IMR-90 (cell line): Measurements from ENCODE around the gene SLC9A5. TPM values are rescaled to one million over a fixed set of nuclear protein-coding genes. Genes with fewer than 3 reads are reported as not detected.

Experiments
- ATAC-seq: fragments of 200-7000 bp; cut with Tn5 transposase; 2 replicates; pipeline ENCODE4 v1.9.1; 2020; ENCODE audit warnings: low read depth, mild to moderate bottlenecking, moderate library complexity
- BruUV-seq: library from RNA; stranded (reverse); fragments of 400-500 nt; replicated peaks from 2 replicates; lab custom pipeline; 2021; lab: Mats Ljungman, UMichigan
- CTCF ChIA-PET: fragments of 300-600 bp; formaldehyde crosslinking; extraction: SDS; loops from one replicate; lab custom pipeline; 2021; ENCODE audit warnings: antibody characterized with exemption; lab: Yijun Ruan, JAX
- POLR2A ChIA-PET: fragments of 300-600 bp; sonication (Branson Sonifier 250); formaldehyde crosslinking; loops from one replicate; lab custom pipeline; 2022; ENCODE audit warnings: antibody characterized with exemption; ENCODE audit not compliant: unreplicated experiment; lab: Charles Lee
- DNase-seq: peaks from one replicate; pipeline ENCODE4 v3.0.0; 2013
- H2AFZ ChIP-seq: replicated peaks from 2 replicates; pipeline ENCODE3; 2013; ENCODE audit warnings: low read length, mild to moderate bottlenecking; ENCODE audit not compliant: poor library complexity
- H2AK5ac ChIP-seq: 2 replicates; pipeline ENCODE4 v1.6.1; 2013; ENCODE audit warnings: low read depth, low read length, inconsistent platforms
- H2AK9ac ChIP-seq: replicated peaks from 2 replicates; pipeline ENCODE3; 2013; ENCODE audit warnings: mild to moderate bottlenecking, low read depth, low read length, moderate library complexity; ENCODE audit not compliant: poor library complexity
- H2BK120ac ChIP-seq: 2 replicates; pipeline ENCODE4 v1.6.1; 2013; ENCODE audit warnings: low read depth, low read length, inconsistent platforms
- H2BK15ac ChIP-seq: 3 replicates; pipeline ENCODE4 v1.6.1; 2013; ENCODE audit warnings: low read depth, low read length, inconsistent platforms
- H2BK20ac ChIP-seq: 2 replicates; pipeline ENCODE4 v1.6.1; 2013; ENCODE audit warnings: low read depth, mild to moderate bottlenecking, inconsistent platforms, low read length, moderate library complexity
- H2BK5ac ChIP-seq: 2 replicates; pipeline ENCODE4 v1.6.1; 2013; ENCODE audit warnings: mild to moderate bottlenecking, low read depth, low read length, inconsistent platforms; ENCODE audit not compliant: poor library complexity, severe bottlenecking
- H3K14ac ChIP-seq: replicated peaks from 2 replicates; pipeline ENCODE4 v1.6.1; 2013; ENCODE audit warnings: low read depth, low read length, inconsistent platforms
- H3K18ac ChIP-seq: 2 replicates; pipeline ENCODE4 v1.6.1; 2013; ENCODE audit warnings: low read depth, low read length, control low read depth
- H3K23ac ChIP-seq: 2 replicates; pipeline ENCODE4 v1.6.1; 2013; ENCODE audit warnings: low read depth, low read length, inconsistent platforms
- H3K27ac ChIP-seq: 2 replicates; pipeline ENCODE4 v1.5.1; 2013; ENCODE audit warnings: mild to moderate bottlenecking, control low read depth, low read length; ENCODE audit not compliant: insufficient read depth
- H3K27me3 ChIP-seq: 2 replicates; pipeline ENCODE4 v1.6.1; 2013; ENCODE audit warnings: low read length; ENCODE audit not compliant: control insufficient read depth, insufficient read depth
- H3K36me3 ChIP-seq: 2 replicates; pipeline ENCODE4 v1.6.1; 2013; ENCODE audit warnings: low read length, mixed read lengths; ENCODE audit not compliant: control insufficient read depth, insufficient read depth
- H3K4ac ChIP-seq: 2 replicates; pipeline ENCODE4 v1.6.1; 2013; ENCODE audit warnings: low read depth, low read length, inconsistent platforms
- H3K4me1 ChIP-seq: 2 replicates; pipeline ENCODE4 v1.6.1; 2013; ENCODE audit warnings: low read length, mixed read lengths; ENCODE audit not compliant: control insufficient read depth, insufficient read depth
- H3K4me2 ChIP-seq: 2 replicates; pipeline ENCODE4 v1.6.1; 2013; ENCODE audit warnings: low read depth, mild to moderate bottlenecking, control low read depth, low read length, moderate library complexity
- H3K4me3 ChIP-seq: 2 replicates; pipeline ENCODE4 v1.5.1; 2013; ENCODE audit warnings: low read depth, mild to moderate bottlenecking, control low read depth, low read length, moderate library complexity; ENCODE audit not compliant: insufficient read depth
- H3K56ac ChIP-seq: 2 replicates; pipeline ENCODE4 v1.6.1; 2013; ENCODE audit warnings: low read length, inconsistent platforms; ENCODE audit not compliant: insufficient read depth; ENCODE audit errors: extremely low read depth
- H3K79me1 ChIP-seq, 2 experiments: 2 replicates each; pipeline ENCODE4 v1.6.1; 2013; ENCODE audit warnings: low read length in 2 of 2, inconsistent platforms in 1 of 2, low read depth in 1 of 2
- H3K9ac ChIP-seq: 2 replicates; pipeline ENCODE4 v1.6.1; 2013; ENCODE audit warnings: low read depth, low read length, control low read depth
- H3K9me1 ChIP-seq: 2 replicates; pipeline ENCODE4 v1.6.1; 2013; ENCODE audit warnings: low read length, inconsistent platforms; ENCODE audit not compliant: insufficient read depth
- H3K9me3 ChIP-seq: 2 replicates; pipeline ENCODE4 v1.6.1; 2013; ENCODE audit warnings: low read length; ENCODE audit not compliant: control insufficient read depth, insufficient read depth
- H4K20me1 ChIP-seq: 2 replicates; pipeline ENCODE4 v1.6.1; 2013; ENCODE audit warnings: low read length, inconsistent platforms; ENCODE audit not compliant: insufficient read depth
- H4K5ac ChIP-seq: 2 replicates; pipeline ENCODE4 v1.6.1; 2013; ENCODE audit warnings: mild to moderate bottlenecking, low read depth, low read length, control low read depth
- H4K8ac ChIP-seq, 2 experiments: 2 replicates each; pipeline ENCODE4 v1.6.1; 2013; ENCODE audit warnings: low read depth in 2 of 2, low read length in 2 of 2, control low read depth in 1 of 2, inconsistent platforms in 1 of 2
- H4K91ac ChIP-seq: 2 replicates; pipeline ENCODE4 v1.6.1; 2013; ENCODE audit warnings: low read depth, low read length, inconsistent platforms; ENCODE audit not compliant: insufficient read depth
- BHLHE40 ChIP-seq: fragments of 150-350 bp; IDR thresholded peaks from 2 replicates; pipeline ENCODE4 v1.6.1; 2016; ENCODE audit warnings: mild to moderate bottlenecking, low read depth, low read length
- MAFK ChIP-seq: IDR thresholded peaks from 2 replicates; pipeline ENCODE4 v1.6.1; 2012; ENCODE audit warnings: low read depth, low read length, improper control_type of control experiment
- MXI1 ChIP-seq: IDR thresholded peaks from 2 replicates; pipeline ENCODE4 v1.6.1; 2012; ENCODE audit warnings: low read depth, mild to moderate bottlenecking, low read length, moderate library complexity, borderline replicate concordance
- RFX5 ChIP-seq: IDR thresholded peaks from 2 replicates; pipeline ENCODE4 v1.8.0; 2012; ENCODE audit warnings: low read depth, mild to moderate bottlenecking, low read length, moderate library complexity
- USF2 ChIP-seq: fragments of 150-350 bp; IDR thresholded peaks from 2 replicates; pipeline ENCODE4 v1.6.1; 2017; ENCODE audit warnings: mild to moderate bottlenecking, antibody characterized with exemption, low read length, low read depth
- WGBS, 2 experiments: methylation state at CpG; one replicate each; pipeline versions ENCODE4 v1.1.5 to v1.1.7; 2013; ENCODE audit warnings: missing lambda C conversion rate in 2 of 2; ENCODE audit not compliant: insufficient read length in 1 of 2; ENCODE audit errors: extremely low coverage in 2 of 2; 5-methylcytosine and 5-hydroxymethylcytosine counted together
- dilution Hi-C: fragments of 300-500 bp; cut with HindIII; formaldehyde crosslinking; loops from one replicate; pipeline ENCODE4 v1.14.3; 2018; ENCODE audit warnings: low sequenced_read_pairs; ENCODE audit not compliant: unreplicated experiment
- in situ Hi-C: fragments of 300-500 bp; cut with MboI; formaldehyde crosslinking; loops from 3 replicates; pipeline ENCODE4 v1.14.3; 2019; ENCODE audit warnings: low sequenced_read_pairs, inconsistent platforms, mixed read lengths
- intact Hi-C: fragments of 100-400 bp; cut with micrococcal nuclease; formaldehyde crosslinking; loops from 2 replicates; pipeline ENCODE4 v1.10.0; 2022
- polyA plus RNA-seq, 3 experiments: library from polyadenylated mRNA; depleted of rRNA; stranded (reverse); fragments of >200 nt; gene quantifications; 2 replicates each; pipeline ENCODE4 v1.2.3, GENCODE V29; 2012; ENCODE audit warnings: low replicate concordance in 1 of 3
- total RNA-seq: library from RNA; depleted of rRNA; stranded (reverse); fragments of >200 nt; gene quantifications from 2 replicates; pipeline ENCODE4 v1.2.3, GENCODE V29; 2012

SLC9A5 gene
- total and polyA plus RNA-seq, 2 of the 4 experiments (the other 2 are of a cell fraction), result 1.8 to 5.7 TPM

- Histone ChIP-seq H3K4me1 (peaks cover 41% of the 10 kb centered on the region), H3K23ac (peak overlapping the region; percentile 98), H4K91ac (peak overlapping the region; percentile 95), H3K27me3 (no peaks in the 10 kb centered on the region), H2BK20ac (peak overlapping the region; percentile 91), H3K9me1 (peaks cover 42% of the 10 kb centered on the region), H2BK15ac (peak overlapping the region; percentile 97; the same call in 2 of the 3 replicates), H4K8ac (peak overlapping the region; percentile 44 to 94), H3K9me3 (no peaks in the 10 kb centered on the region), H3K56ac (peak overlapping the region; percentile 89), H3K4ac (peak overlapping the region; percentile 98), H3K9ac (peak overlapping the region; percentile 62), H3K4me2 (peak overlapping the region; percentile 30; the same call in 1 of the 2 replicates), H2AK9ac (peak overlapping the region; percentile 80), H2BK120ac (peak overlapping the region; percentile 95), H3K4me3 (no peak overlapping the region), H2BK5ac (peak overlapping the region; percentile 93), H4K20me1 (no peaks in the 10 kb centered on the region; the same call in 1 of the 2 replicates), H2AFZ (peak overlapping the region; percentile 29), H3K36me3 (peaks cover 35% of the 10 kb centered on the region), H2AK5ac (peak overlapping the region; percentile 99), H3K14ac (peak overlapping the region; percentile 95), H3K79me1 (peaks cover 34 to 84% of the 10 kb centered on the region in 2 experiments; a peak in 3 of 4 replicates), H3K18ac (peak overlapping the region; percentile 70), H3K27ac (peak overlapping the region; percentile 80), H4K5ac (peak overlapping the region; percentile 77)
- 0 out of 2 replicates have a peak, but pooled peaks have one; percentile 51 for TF ChIP-seq MXI1
- peak; percentile 63; the same call in 1 of the 2 replicates for TF ChIP-seq USF2
- peak; percentile 52 for TF ChIP-seq BHLHE40
- no peak for TF ChIP-seq RFX5
- TF ChIP-seq MAFK, result no peak
- ATAC-seq (peak; percentile 0; the same call in 1 of the 2 replicates), DNase-seq (peak; percentile 48)
- ChIA-PET CTCF (interaction anchor here (0.7 kb wide), 1 partner anchor 241 kb away, joined by 3 read pairs; no protein-coding TSS in a partner anchor), POLR2A (interaction anchor here (0.7 kb wide), 1 partner anchor 84 kb away, joined by 7 read pairs; no protein-coding TSS in a partner anchor)
- in situ Hi-C loops (no loop called here), intact Hi-C loops (no loop called here), dilution Hi-C loops (no loop called here)
- BruUV-seq, result no TSS peak
- WGBS, 2 experiments, result no CpG with 5 or more reads among the region's 4 CpGs
These were observed 8.3 kb upstream of the SLC9A5 start for GRCh38 chr16:67240506-67240905.
